Caco-2 (cell line): ENCODE measurements around the gene LRRC27. TPM values are rescaled to one million over a fixed set of nuclear protein-coding genes. Genes with fewer than 3 reads are reported as not detected.
A peak's percentile ranks its signal among the peaks of the same experiment; 100 is the strongest.

ENCODE experiments used
- BruUV-seq: library from RNA; stranded (reverse); fragments of 400-500 nt; replicated peaks from 2 replicates; lab custom pipeline; 2021; lab: Mats Ljungman, UMichigan
- CTCF ChIA-PET: fragments of 300-600 bp; sonication (Branson Sonifier 250); formaldehyde crosslinking; loops from one replicate; lab custom pipeline; 2022; ENCODE audit warnings: antibody characterized with exemption; lab: Charles Lee
- POLR2A ChIA-PET: fragments of 300-600 bp; sonication (Branson Sonifier 250); formaldehyde crosslinking; loops from one replicate; lab custom pipeline; 2022; ENCODE audit warnings: antibody characterized with exemption; lab: Charles Lee
- DNase-seq, 2 experiments: peaks; one replicate each; pipeline versions ENCODE4 v3.0.0 to v3.0.0-alpha.2; 2020 to 2022
- H3K27me3 ChIP-seq: replicated peaks from 2 replicates; pipeline ENCODE4 v1.6.0; 2011; ENCODE audit warnings: low read length; ENCODE audit not compliant: control insufficient read depth, insufficient read depth
- H3K36me3 ChIP-seq: 2 replicates; pipeline ENCODE4 v1.5.1; 2011; ENCODE audit warnings: low read length; ENCODE audit not compliant: control insufficient read depth, insufficient read depth
- H3K4me1 ChIP-seq: fragments of 250-450 bp; sonication (Bioruptor Pico); 2 replicates; pipeline ENCODE4 v1.5.1; 2020; ENCODE audit warnings: mild to moderate bottlenecking
- H3K4me3 ChIP-seq: 2 replicates; pipeline ENCODE4 v1.5.1; 2011; ENCODE audit warnings: low read depth, mild to moderate bottlenecking, control low read depth, low read length
- H3K9me3 ChIP-seq: fragments of 250-450 bp; sonication (Bioruptor Pico); 2 replicates; pipeline ENCODE4 v1.5.1; 2020; ENCODE audit warnings: mild to moderate bottlenecking, moderate library complexity
- H3K27ac Mint-ChIP-seq: one replicate; pipeline ENCODE4 v1.8.0; 2022; ENCODE audit warnings: mixed read lengths; ENCODE audit not compliant: unreplicated experiment
- H3K27me3 Mint-ChIP-seq: one replicate; pipeline ENCODE4 v1.8.0; 2022; ENCODE audit warnings: mixed read lengths; ENCODE audit not compliant: insufficient read depth, unreplicated experiment
- H3K36me3 Mint-ChIP-seq: one replicate; pipeline ENCODE4 v1.8.0; 2022; ENCODE audit warnings: mild to moderate bottlenecking, mixed read lengths; ENCODE audit not compliant: insufficient read depth, unreplicated experiment
- H3K4me1 Mint-ChIP-seq: one replicate; pipeline ENCODE4 v1.8.0; 2022; ENCODE audit warnings: low read depth, mixed read lengths; ENCODE audit not compliant: unreplicated experiment
- H3K4me3 Mint-ChIP-seq: one replicate; pipeline ENCODE4 v1.8.0; 2022; ENCODE audit warnings: mild to moderate bottlenecking, moderate library complexity, mixed read lengths; ENCODE audit not compliant: unreplicated experiment
- H3K9me3 Mint-ChIP-seq: one replicate; pipeline ENCODE4 v1.8.0; 2022; ENCODE audit warnings: mixed read lengths; ENCODE audit not compliant: unreplicated experiment
- intact Hi-C: fragments of 100-400 bp; cut with micrococcal nuclease; formaldehyde crosslinking; loops from one replicate; pipeline ENCODE4 v1.10.0; 2022; ENCODE audit not compliant: unreplicated experiment
- total RNA-seq: library from RNA; stranded (reverse); gene quantifications from 2 replicates; pipeline ENCODE4 v1.2.3, GENCODE V29; 2022
- TF ChIP-seq, protein P1 (sequence below), 2 experiments: fragments of 200-600 bp in 1 of 2; IDR thresholded peaks; 1 replicate in 1 of 2; 2 replicates in 1 of 2; pipeline versions ENCODE4 v1.5.1 to v1.8.0; 2011 to 2022; ENCODE audit warnings: antibody characterized with exemption in 1 of 2, control low read depth in 1 of 2, inconsistent platforms in 1 of 2, low read depth in 1 of 2, low read length in 1 of 2, mild to moderate bottlenecking in 1 of 2, moderate library complexity in 1 of 2; ENCODE audit not compliant: insufficient read depth in 1 of 2, severe bottlenecking in 1 of 2, unreplicated experiment in 1 of 2

The LRRC27 gene
- total RNA-seq, 1 experiment from 2014 or later: 11.7 TPM

GRCh38 chr10:132406750-132407149, 74.8 kb downstream of the LRRC27 start:
- H3K27ac Mint-ChIP-seq: peak overlapping the region; percentile 99
- Histone ChIP-seq H3K27me3 (no peaks in the 10 kb centered on the region), H3K36me3 (peaks cover 5% of the 10 kb centered on the region), H3K4me1 (peaks cover 28% of the 10 kb centered on the region), H3K4me3 (no peak overlapping the region), H3K9me3 (no peaks in the 10 kb centered on the region)
- DNase-seq: no peak
- H3K9me3 Mint-ChIP-seq: no peaks in the 10 kb centered on the region
- no peak overlapping the region for H3K4me3 Mint-ChIP-seq
- peaks cover 31% of the 10 kb centered on the region for H3K36me3 Mint-ChIP-seq
- ChIA-PET POLR2A (no interaction called here), CTCF (no interaction called here)
- BruUV-seq: no TSS peak
- no peaks in the 10 kb centered on the region for H3K27me3 Mint-ChIP-seq
- peaks cover 22% of the 10 kb centered on the region for H3K4me1 Mint-ChIP-seq
- TF ChIP-seq, protein P1, sequence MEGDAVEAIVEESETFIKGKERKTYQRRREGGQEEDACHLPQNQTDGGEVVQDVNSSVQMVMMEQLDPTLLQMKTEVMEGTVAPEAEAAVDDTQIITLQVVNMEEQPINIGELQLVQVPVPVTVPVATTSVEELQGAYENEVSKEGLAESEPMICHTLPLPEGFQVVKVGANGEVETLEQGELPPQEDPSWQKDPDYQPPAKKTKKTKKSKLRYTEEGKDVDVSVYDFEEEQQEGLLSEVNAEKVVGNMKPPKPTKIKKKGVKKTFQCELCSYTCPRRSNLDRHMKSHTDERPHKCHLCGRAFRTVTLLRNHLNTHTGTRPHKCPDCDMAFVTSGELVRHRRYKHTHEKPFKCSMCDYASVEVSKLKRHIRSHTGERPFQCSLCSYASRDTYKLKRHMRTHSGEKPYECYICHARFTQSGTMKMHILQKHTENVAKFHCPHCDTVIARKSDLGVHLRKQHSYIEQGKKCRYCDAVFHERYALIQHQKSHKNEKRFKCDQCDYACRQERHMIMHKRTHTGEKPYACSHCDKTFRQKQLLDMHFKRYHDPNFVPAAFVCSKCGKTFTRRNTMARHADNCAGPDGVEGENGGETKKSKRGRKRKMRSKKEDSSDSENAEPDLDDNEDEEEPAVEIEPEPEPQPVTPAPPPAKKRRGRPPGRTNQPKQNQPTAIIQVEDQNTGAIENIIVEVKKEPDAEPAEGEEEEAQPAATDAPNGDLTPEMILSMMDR (IDR thresholded peaks at IDR 0.05; ENCODE audit: insufficient read depth in 1 of 2, low read depth in 1 of 2, low read length in 1 of 2, severe bottlenecking in 1 of 2, unreplicated experiment in 1 of 2): no peak
- intact Hi-C loops: no loop called here

- Mint-ChIP-seq H3K4me3 (peak overlapping the region; percentile 67), H3K36me3 (peaks cover 31% of the 10 kb centered on the region), H3K27me3 (no peaks in the 10 kb centered on the region), H3K27ac (peak overlapping the region; percentile 99), H3K9me3 (no peaks in the 10 kb centered on the region), H3K4me1 (peaks cover 22% of the 10 kb centered on the region)
- Histone ChIP-seq H3K4me1 (peaks cover 28% of the 10 kb centered on the region), H3K36me3 (peaks cover 5% of the 10 kb centered on the region), H3K27me3 (no peaks in the 10 kb centered on the region), H3K9me3 (no peaks in the 10 kb centered on the region), H3K4me3 (no peak overlapping the region)
- ChIA-PET POLR2A (interaction anchor here (0.6 kb wide), 1 partner anchor 11 kb away, joined by 5 read pairs; no protein-coding TSS in a partner anchor), CTCF (no interaction called here)
- intact Hi-C loops: no loop called here
- TF ChIP-seq, protein P1 (IDR thresholded peaks at IDR 0.05; ENCODE audit: insufficient read depth in 1 of 2, low read depth in 1 of 2, low read length in 1 of 2, severe bottlenecking in 1 of 2, unreplicated experiment in 1 of 2): no peak
- DNase-seq: peak in 1 of 2 experiments; percentile 28
- no TSS peak for BruUV-seq
Measured at GRCh38 chr10:132407243-132407746, 75.3 kb downstream of the LRRC27 start.

GRCh38 chr10:132407846-132408278, 75.9 kb downstream of the LRRC27 start:
- H3K27me3 ChIP-seq: no peaks in the 10 kb centered on the region
- CTCF ChIA-PET: no interaction called here
- DNase-seq: peak; percentile 92
- Mint-ChIP-seq H3K27me3 (no peaks in the 10 kb centered on the region), H3K27ac (peak overlapping the region; percentile 99), H3K4me3 (peak overlapping the region; percentile 67), H3K36me3 (peaks cover 31% of the 10 kb centered on the region), H3K4me1 (peaks cover 22% of the 10 kb centered on the region), H3K9me3 (no peaks in the 10 kb centered on the region)
- POLR2A ChIA-PET: interaction anchor here (0.6 to 1.0 kb wide), 2 partner anchors 10 to 11 kb away, joined by 4 to 5 read pairs; partner anchors contain the start of gene PWWP2B
- intact Hi-C loops: no loop called here
- H3K36me3 ChIP-seq: peaks cover 5% of the 10 kb centered on the region
- TF ChIP-seq, protein P1 (IDR thresholded peaks at IDR 0.05; ENCODE audit: insufficient read depth in 1 of 2, low read depth in 1 of 2, low read length in 1 of 2, severe bottlenecking in 1 of 2, unreplicated experiment in 1 of 2): peak in 1 of 2 experiments; percentile 22
- no TSS peak for BruUV-seq
- peaks cover 28% of the 10 kb centered on the region for H3K4me1 ChIP-seq
- H3K9me3 ChIP-seq: no peaks in the 10 kb centered on the region
- peak overlapping the region; percentile 6; the same call in 1 of the 2 replicates for H3K4me3 ChIP-seq
